GM12878 (cell line): Measurements from ENCODE around the gene KLHL8. TPM values are rescaled to one million over a fixed set of nuclear protein-coding genes. Genes with fewer than 3 reads are reported as not detected.

Experiments
- ATAC-seq: fragments of 200-7000 bp; cut with Tn5 transposase; 3 replicates; pipeline ENCODE4 v1.9.1; 2020; ENCODE audit warnings: mild to moderate bottlenecking, moderate library complexity
- BruUV-seq: library from RNA; stranded (reverse); fragments of 400-500 nt; replicated peaks from 2 replicates; lab custom pipeline; 2021; lab: Mats Ljungman, UMichigan
- CTCF ChIA-PET: fragments of 300-600 bp; sonication (Branson Sonifier 250); formaldehyde crosslinking; extraction: SDS; loops from one replicate; lab custom pipeline; 2021; ENCODE audit warnings: inconsistent platforms; lab: Yijun Ruan, JAX
- POLR2A ChIA-PET: fragments of 350-600 bp; formaldehyde crosslinking; extraction: SDS; loops from one replicate; lab custom pipeline; 2021; ENCODE audit warnings: inconsistent platforms; lab: Charles Lee
- RAD21 ChIA-PET: fragments of 300-600 bp; sonication (Branson Sonifier 250); formaldehyde crosslinking; loops from one replicate; lab custom pipeline; 2023; ENCODE audit warnings: antibody characterized with exemption; ENCODE audit not compliant: unreplicated experiment; lab: Charles Lee
- SMC1A ChIA-PET: fragments of 300-600 bp; sonication (Branson Sonifier 250); formaldehyde crosslinking; loops from one replicate; lab custom pipeline; 2023; ENCODE audit not compliant: unreplicated experiment, uncharacterized antibody; lab: Charles Lee
- DNase-seq: peaks from one replicate; pipeline ENCODE4 v3.0.0-alpha.2; 2011; ENCODE audit warnings: low read depth, low spot score
- FAIRE-seq: peaks from 3 replicates; lab custom pipeline; 2011; peaks lifted over from hg19 to GRCh38; lab: Jason Lieb, UNC
- H2AFZ ChIP-seq: 2 replicates; pipeline ENCODE4 v1.6.0; 2011; ENCODE audit warnings: low read depth, low read length, control low read depth; ENCODE audit not compliant: control insufficient read depth
- H3K27ac ChIP-seq: 2 replicates; pipeline ENCODE4 v1.5.1; 2011; ENCODE audit warnings: control low read depth; ENCODE audit not compliant: control insufficient read depth, insufficient read depth
- H3K27me3 ChIP-seq, 2 experiments: replicated peaks in 1 of 2; 2 replicates each; pipeline versions ENCODE4 v1.6.0 to v1.6.1; 2011; ENCODE audit warnings: low read length in 1 of 2; ENCODE audit not compliant: control insufficient read depth in 2 of 2, insufficient read depth in 2 of 2
- H3K36me3 ChIP-seq, 2 experiments: 2 replicates each; pipeline ENCODE4 v1.5.1; 2011; ENCODE audit warnings: low read length in 1 of 2; ENCODE audit not compliant: control insufficient read depth in 2 of 2, insufficient read depth in 2 of 2
- H3K4me1 ChIP-seq: 2 replicates; pipeline ENCODE4 v1.6.1; 2011; ENCODE audit warnings: mild to moderate bottlenecking, low read length, moderate library complexity, mixed read lengths; ENCODE audit not compliant: control insufficient read depth, insufficient read depth
- H3K4me2 ChIP-seq: 2 replicates; pipeline ENCODE4 v1.6.0; 2011; ENCODE audit warnings: control low read depth; ENCODE audit not compliant: control insufficient read depth, insufficient read depth
- H3K4me3 ChIP-seq: fragments of 200-600 bp; sonication (generic); 2 replicates; pipeline ENCODE4 v1.5.1; 2016
- H3K79me2 ChIP-seq: 2 replicates; pipeline ENCODE4 v1.6.0; 2011; ENCODE audit warnings: low read length; ENCODE audit not compliant: control insufficient read depth, insufficient read depth
- H3K9ac ChIP-seq: 2 replicates; pipeline ENCODE4 v1.8.0; 2011; ENCODE audit warnings: low read length, control low read depth, mixed read lengths; ENCODE audit not compliant: control insufficient read depth, insufficient read depth
- H3K9me3 ChIP-seq: replicated peaks from 3 replicates; pipeline ENCODE4 v1.5.1; 2011; ENCODE audit warnings: mild to moderate bottlenecking, low read length; ENCODE audit not compliant: control insufficient read depth, insufficient read depth
- H4K20me1 ChIP-seq: 2 replicates; pipeline ENCODE4 v1.6.0; 2011; ENCODE audit not compliant: control insufficient read depth, insufficient read depth
- BCL11A ChIP-seq: IDR thresholded peaks from 2 replicates; pipeline ENCODE4 v1.6.1; 2011; ENCODE audit warnings: low read depth, low read length
- BMI1 ChIP-seq: fragments of 450-650 bp; IDR thresholded peaks from 2 replicates; pipeline ENCODE4 v1.6.1; 2016; ENCODE audit warnings: mild to moderate bottlenecking, moderate library complexity, borderline replicate concordance
- EGR1 ChIP-seq, 2 experiments: IDR thresholded peaks; 1 replicate in 1 of 2; 2 replicates in 1 of 2; pipeline ENCODE4 v1.6.1; 2011 to 2012; ENCODE audit warnings: low read depth in 2 of 2, low read length in 2 of 2, borderline replicate concordance in 1 of 2, mild to moderate bottlenecking in 1 of 2, moderate library complexity in 1 of 2
- ETV6 ChIP-seq, 2 experiments: fragments of 450-650 bp in 1 of 2; IDR thresholded peaks in 1 of 2; conservative IDR thresholded peaks in 1 of 2; 2 replicates each; pipeline ENCODE4 v1.6.1; 2014; ENCODE audit warnings: antibody characterized with exemption in 1 of 2, borderline replicate concordance in 1 of 2, low read depth in 1 of 2, mild to moderate bottlenecking in 1 of 2, moderate library complexity in 1 of 2
- NR2C1 ChIP-seq: fragments of 450-650 bp; IDR thresholded peaks from 2 replicates; pipeline ENCODE4 v1.6.1; 2017; ENCODE audit warnings: antibody characterized with exemption, mild to moderate bottlenecking, moderate library complexity
- POLR2AphosphoS5 ChIP-seq: IDR thresholded peaks from 2 replicates; pipeline ENCODE4 v1.6.1; 2011; ENCODE audit warnings: mild to moderate bottlenecking, low read length, inconsistent platforms
- RFX5 ChIP-seq: IDR thresholded peaks from 2 replicates; pipeline ENCODE4 v1.6.1; 2011; ENCODE audit warnings: low read depth, low read length, improper control_type of control experiment
- SUPT20H ChIP-seq: IDR thresholded peaks from 2 replicates; pipeline ENCODE4 v1.6.1; 2011; ENCODE audit warnings: low read depth, mild to moderate bottlenecking, low read length, moderate library complexity, borderline replicate concordance; ENCODE audit not compliant: control insufficient read depth
- ZSCAN29 ChIP-seq: fragments of 450-650 bp; IDR thresholded peaks from 2 replicates; pipeline ENCODE4 v1.6.1; 2017; ENCODE audit warnings: mild to moderate bottlenecking, moderate library complexity
- WGBS: methylation state at CpG from one replicate; pipeline ENCODE4 v1.1.6; 2016; ENCODE audit warnings: low lambda C conversion rate; ENCODE audit not compliant: insufficient replicate concordance, insufficient coverage; ENCODE audit errors: missing lambda C conversion rate; 5-methylcytosine and 5-hydroxymethylcytosine counted together
- in situ Hi-C: fragments of 300-500 bp; cut with MboI; formaldehyde crosslinking; loops from 9 replicates; pipeline ENCODE4 v1.14.3; 2018; ENCODE audit warnings: mixed read lengths
- intact Hi-C: fragments of 100-400 bp; cut with micrococcal nuclease; formaldehyde crosslinking; loops from one replicate; pipeline ENCODE4 v1.14.2; 2022; ENCODE audit not compliant: unreplicated experiment
- polyA plus RNA-seq, 11 experiments: library from polyadenylated mRNA; depleted of rRNA in 4 of 11; unstranded in 6 of 11; stranded (reverse) in 5 of 11; fragments of >200 nt; fragmentation: Nextera tagmentation in 4 of 11; fragmentation: Illumina TruSeq in 1 of 11; extraction: Ambion mirVana in 4 of 11; extraction: Trizol in 1 of 11; gene quantifications; 1 replicate in 1 of 11; 2 replicates in 10 of 11; pipeline versions ENCODE4 v1.2.1 to v1.2.3, GENCODE V29; 2011 to 2016; ENCODE audit warnings: inconsistent platforms in 2 of 11, missing spikeins in 2 of 11, low read depth in 1 of 11
- total RNA-seq, 4 experiments: library from RNA; depleted of rRNA in 3 of 4; stranded (reverse); fragments of >200 nt in 3 of 4; fragmentation: Illumina TruSeq in 1 of 4; extraction: Trizol in 1 of 4; gene quantifications; 2 replicates each; pipeline versions ENCODE4 v1.2.1 to v1.2.3, GENCODE V29; 2013 to 2021
- TF ChIP-seq, protein P1 (sequence below): IDR thresholded peaks from 2 replicates; pipeline ENCODE4 v1.6.1; 2011; ENCODE audit warnings: low read depth, low read length, improper control_type of control experiment, borderline replicate concordance
- TF ChIP-seq, protein P2 (sequence below): fragments of 450-650 bp; formaldehyde crosslinking; IDR thresholded peaks from 2 replicates; pipeline ENCODE4 v1.4.0; 2022; ENCODE audit warnings: mild to moderate bottlenecking, moderate library complexity
- TF ChIP-seq, protein P3 (sequence below): fragments of 450-650 bp; IDR thresholded peaks from 2 replicates; pipeline ENCODE4 v1.6.1; 2014; ENCODE audit warnings: mild to moderate bottlenecking

The KLHL8 gene
- total and polyA plus RNA-seq, 10 of the 15 experiments (the other 5 are each of a cell fraction or from before 2014, with no cell fraction given) = 4.5 to 13.1 (median 9.0) TPM

DNA sequence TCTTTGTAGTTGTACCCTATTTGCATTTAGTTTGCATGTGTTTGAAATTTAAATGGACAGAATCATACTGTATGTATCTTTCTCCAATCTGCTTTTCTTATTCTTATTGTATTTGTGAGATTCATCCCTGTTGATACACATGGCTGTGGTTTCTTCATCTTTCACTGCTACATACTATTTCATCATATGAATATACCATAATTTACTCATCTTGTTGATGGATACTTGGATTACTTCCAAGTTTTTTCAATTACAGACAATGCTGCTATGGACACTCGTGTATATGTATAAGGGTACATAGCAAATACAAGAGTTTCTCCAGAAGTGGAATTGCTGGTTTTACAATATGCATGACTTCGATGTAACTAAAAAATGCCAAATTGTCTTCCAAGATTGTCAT, 11.8 kb upstream of the KLHL8 start:
- no peaks in the 10 kb centered on the region for H3K27me3 ChIP-seq
- ChIA-PET SMC1A (no interaction called here), CTCF (no interaction called here), POLR2A (no interaction called here), RAD21 (no interaction called here)
- ATAC-seq (no peak), DNase-seq (no peak), FAIRE-seq (no peak)
- no peak overlapping the region for H3K9ac ChIP-seq
- H2AFZ ChIP-seq = no peak overlapping the region
- no peak overlapping the region for H3K27ac ChIP-seq
- no peaks in the 10 kb centered on the region for H3K9me3 ChIP-seq
- H3K4me2 ChIP-seq = no peak overlapping the region
- no peaks in the 10 kb centered on the region; the same call in 1 of the 2 replicates for H3K4me1 ChIP-seq
- no peak overlapping the region for H3K4me3 ChIP-seq
- no peaks in the 10 kb centered on the region for H3K36me3 ChIP-seq
- TF ChIP-seq BCL11A = no peak
- TF ChIP-seq POLR2AphosphoS5 = no peak
- TF ChIP-seq, protein P1, sequence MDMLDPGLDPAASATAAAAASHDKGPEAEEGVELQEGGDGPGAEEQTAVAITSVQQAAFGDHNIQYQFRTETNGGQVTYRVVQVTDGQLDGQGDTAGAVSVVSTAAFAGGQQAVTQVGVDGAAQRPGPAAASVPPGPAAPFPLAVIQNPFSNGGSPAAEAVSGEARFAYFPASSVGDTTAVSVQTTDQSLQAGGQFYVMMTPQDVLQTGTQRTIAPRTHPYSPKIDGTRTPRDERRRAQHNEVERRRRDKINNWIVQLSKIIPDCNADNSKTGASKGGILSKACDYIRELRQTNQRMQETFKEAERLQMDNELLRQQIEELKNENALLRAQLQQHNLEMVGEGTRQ = no peak
- TF ChIP-seq ETV6 (conservative IDR thresholded peaks at IDR 0.05 in 1 of 2, IDR thresholded peaks at IDR 0.05 in 1 of 2; ENCODE audit: borderline replicate concordance in 1 of 2, low read depth in 1 of 2) = no peak
- TF ChIP-seq, protein P2, sequence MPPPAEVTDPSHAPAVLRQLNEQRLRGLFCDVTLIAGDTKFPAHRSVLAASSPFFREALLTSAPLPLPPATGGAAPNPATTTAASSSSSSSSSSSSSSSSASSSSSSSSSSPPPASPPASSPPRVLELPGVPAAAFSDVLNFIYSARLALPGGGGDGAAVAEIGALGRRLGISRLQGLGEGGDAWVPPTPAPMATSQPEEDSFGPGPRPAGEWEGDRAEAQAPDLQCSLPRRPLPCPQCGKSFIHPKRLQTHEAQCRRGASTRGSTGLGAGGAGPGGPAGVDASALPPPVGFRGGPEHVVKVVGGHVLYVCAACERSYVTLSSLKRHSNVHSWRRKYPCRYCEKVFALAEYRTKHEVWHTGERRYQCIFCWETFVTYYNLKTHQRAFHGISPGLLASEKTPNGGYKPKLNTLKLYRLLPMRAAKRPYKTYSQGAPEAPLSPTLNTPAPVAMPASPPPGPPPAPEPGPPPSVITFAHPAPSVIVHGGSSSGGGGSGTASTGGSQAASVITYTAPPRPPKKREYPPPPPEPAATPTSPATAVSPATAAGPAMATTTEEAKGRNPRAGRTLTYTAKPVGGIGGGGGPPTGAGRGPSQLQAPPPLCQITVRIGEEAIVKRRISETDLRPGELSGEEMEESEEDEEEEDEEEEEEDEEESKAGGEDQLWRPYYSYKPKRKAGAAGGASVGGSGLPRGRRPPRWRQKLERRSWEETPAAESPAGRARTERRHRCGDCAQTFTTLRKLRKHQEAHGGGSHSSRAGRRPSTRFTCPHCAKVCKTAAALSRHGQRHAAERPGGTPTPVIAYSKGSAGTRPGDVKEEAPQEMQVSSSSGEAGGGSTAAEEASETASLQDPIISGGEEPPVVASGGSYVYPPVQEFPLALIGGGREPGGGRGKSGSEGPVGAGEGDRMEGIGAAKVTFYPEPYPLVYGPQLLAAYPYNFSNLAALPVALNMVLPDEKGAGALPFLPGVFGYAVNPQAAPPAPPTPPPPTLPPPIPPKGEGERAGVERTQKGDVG (CRISPR knock-in tag) = no peak
- no peak for TF ChIP-seq NR2C1
- no peak for TF ChIP-seq SUPT20H
- no peak for TF ChIP-seq RFX5
- no peak for TF ChIP-seq EGR1 (IDR thresholded peaks at IDR 0.05; ENCODE audit: borderline replicate concordance in 1 of 2, low read depth in 2 of 2, low read length in 2 of 2)
- TF ChIP-seq ZSCAN29 = no peak
- no peak for TF ChIP-seq BMI1
- TF ChIP-seq, protein P3, sequence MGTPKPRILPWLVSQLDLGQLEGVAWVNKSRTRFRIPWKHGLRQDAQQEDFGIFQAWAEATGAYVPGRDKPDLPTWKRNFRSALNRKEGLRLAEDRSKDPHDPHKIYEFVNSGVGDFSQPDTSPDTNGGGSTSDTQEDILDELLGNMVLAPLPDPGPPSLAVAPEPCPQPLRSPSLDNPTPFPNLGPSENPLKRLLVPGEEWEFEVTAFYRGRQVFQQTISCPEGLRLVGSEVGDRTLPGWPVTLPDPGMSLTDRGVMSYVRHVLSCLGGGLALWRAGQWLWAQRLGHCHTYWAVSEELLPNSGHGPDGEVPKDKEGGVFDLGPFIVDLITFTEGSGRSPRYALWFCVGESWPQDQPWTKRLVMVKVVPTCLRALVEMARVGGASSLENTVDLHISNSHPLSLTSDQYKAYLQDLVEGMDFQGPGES = no peak
- in situ Hi-C loops (loop anchor here (5.0 to 10.0 kb wide), 2 partner anchors 310 to 737 kb away; no protein-coding TSS in a partner anchor), intact Hi-C loops (no loop called here)
- H3K79me2 ChIP-seq = no peaks in the 10 kb centered on the region
- 55% methylated on average over 2 of the region's 2 CpGs for WGBS
- H4K20me1 ChIP-seq = no peaks in the 10 kb centered on the region
- no TSS peak for BruUV-seq
